CD4-positive, alpha-beta T cell treated with Interleukin-12 subunit alpha and Interleukin-12 subunit beta, for 1 hour (primary cell): ENCODE data around the gene RAPGEFL1.
"Not testable (repeated sequence)": the region's sequence is repeated elsewhere in the genome, so short reads cannot be mapped to it uniquely, and the experiment has no call there.

Source experiments
- DNase-seq: peaks from one replicate; pipeline ENCODE4 v3.0.0-alpha.2; 2020

The RAPGEFL1 gene

GRCh38 chr17:40174514-40174913 lies 2.8 kb upstream of the RAPGEFL1 start:
- DNase-seq, result no peak

- DNase-seq, result no peak
Measured at GRCh38 chr17:40175928-40176753, 1.1 kb upstream of the RAPGEFL1 start.

- DNase-seq, result no peak
Measured at GRCh38 chr17:40176754-40177110, 538 bp upstream of the RAPGEFL1 start.

- no peak for DNase-seq
Measured at GRCh38 chr17:40178021-40178601, 841 bp downstream of the RAPGEFL1 start.

DNA sequence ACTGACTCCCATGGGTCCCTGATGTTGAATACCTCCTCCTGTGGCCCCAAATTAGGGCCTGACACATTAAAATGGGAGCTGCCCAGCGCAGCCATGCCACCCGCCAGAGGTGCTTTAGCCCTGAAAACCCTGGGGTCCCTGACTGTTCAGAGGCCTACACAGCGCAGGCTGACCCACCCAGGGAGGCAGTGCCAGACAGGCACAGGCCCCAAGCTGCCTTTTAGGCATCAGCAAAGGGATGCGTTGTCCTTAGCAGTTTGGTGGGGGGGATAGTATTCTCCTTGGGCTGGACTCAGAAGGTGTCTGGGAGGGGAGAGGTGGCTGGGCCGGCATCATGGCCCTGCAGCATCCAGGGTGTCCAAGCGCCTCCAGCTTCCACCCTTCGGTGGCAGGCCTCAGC lies 1.4 kb downstream of the RAPGEFL1 start:
- DNase-seq, result no peak

DNA sequence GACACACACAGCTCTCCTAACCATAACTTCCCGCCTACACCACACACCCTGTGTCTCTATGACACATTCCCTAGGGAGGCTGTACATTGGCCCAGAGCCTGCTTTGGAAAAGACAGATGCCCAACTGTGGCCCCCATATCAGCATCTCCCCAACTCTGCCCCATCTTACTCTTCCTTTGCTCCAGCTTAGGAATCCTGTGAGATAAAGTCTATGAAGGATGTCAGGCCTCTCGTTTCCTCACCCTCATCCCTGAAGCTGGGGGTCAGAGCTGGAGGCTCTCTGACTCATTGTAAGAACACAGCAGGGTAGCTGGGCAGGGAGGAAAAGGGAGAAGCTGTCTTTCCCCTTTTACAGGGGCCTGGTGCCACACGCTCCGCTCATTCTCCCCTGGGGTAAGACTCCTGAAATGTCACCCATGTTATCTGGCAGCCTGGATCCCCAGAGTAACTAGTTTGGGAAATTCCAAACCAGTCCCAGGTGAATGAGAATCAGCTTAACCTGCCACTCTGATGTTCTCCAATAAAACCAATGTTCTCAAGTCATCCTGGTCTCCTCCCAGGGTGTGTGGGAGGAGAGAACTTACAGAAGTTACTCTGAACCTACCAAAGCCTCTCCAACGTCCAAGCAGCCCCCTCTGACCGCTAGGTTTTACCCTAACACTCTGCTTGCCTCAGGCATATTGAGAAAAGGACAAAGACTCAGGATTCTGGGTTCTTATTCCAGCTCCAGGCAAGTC lies 2.8 kb downstream of the RAPGEFL1 start:
- DNase-seq, result no peak

GRCh38 chr17:40180694-40181093 lies 3.4 kb downstream of the RAPGEFL1 start:
- no peak for DNase-seq

GRCh38 chr17:40181205-40181604 lies 3.9 kb downstream of the RAPGEFL1 start:
- DNase-seq, result no peak

GRCh38 chr17:40182606-40183005 lies 5.3 kb downstream of the RAPGEFL1 start:
- DNase-seq, result no peak

DNA sequence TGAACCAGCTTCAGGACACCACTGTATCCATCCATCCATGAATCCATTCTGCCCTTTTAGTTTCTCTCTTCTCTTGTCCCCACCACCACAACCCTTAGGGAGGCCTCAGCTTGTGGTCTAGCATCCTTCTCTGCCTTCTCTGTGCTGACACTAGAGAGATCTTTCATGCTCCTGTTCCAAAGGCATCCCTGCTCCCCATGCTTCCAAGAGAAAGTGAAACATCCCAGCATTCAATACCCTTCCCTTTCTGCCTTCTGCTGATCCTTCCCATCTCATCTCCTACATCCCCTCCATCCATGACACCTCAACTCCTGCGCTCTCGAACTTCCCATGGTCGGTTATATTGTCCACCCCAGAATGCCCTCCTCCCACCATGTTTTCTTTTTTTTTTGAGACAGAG lies 10.0 kb downstream of the RAPGEFL1 start:
- no peak for DNase-seq

GRCh38 chr17:40188694-40189093 lies 11.4 kb downstream of the RAPGEFL1 start:
- no peak for DNase-seq

GRCh38 chr17:40190197-40191021 lies 13.1 kb downstream of the RAPGEFL1 start:
- DNase-seq, result peak; percentile 16

DNA sequence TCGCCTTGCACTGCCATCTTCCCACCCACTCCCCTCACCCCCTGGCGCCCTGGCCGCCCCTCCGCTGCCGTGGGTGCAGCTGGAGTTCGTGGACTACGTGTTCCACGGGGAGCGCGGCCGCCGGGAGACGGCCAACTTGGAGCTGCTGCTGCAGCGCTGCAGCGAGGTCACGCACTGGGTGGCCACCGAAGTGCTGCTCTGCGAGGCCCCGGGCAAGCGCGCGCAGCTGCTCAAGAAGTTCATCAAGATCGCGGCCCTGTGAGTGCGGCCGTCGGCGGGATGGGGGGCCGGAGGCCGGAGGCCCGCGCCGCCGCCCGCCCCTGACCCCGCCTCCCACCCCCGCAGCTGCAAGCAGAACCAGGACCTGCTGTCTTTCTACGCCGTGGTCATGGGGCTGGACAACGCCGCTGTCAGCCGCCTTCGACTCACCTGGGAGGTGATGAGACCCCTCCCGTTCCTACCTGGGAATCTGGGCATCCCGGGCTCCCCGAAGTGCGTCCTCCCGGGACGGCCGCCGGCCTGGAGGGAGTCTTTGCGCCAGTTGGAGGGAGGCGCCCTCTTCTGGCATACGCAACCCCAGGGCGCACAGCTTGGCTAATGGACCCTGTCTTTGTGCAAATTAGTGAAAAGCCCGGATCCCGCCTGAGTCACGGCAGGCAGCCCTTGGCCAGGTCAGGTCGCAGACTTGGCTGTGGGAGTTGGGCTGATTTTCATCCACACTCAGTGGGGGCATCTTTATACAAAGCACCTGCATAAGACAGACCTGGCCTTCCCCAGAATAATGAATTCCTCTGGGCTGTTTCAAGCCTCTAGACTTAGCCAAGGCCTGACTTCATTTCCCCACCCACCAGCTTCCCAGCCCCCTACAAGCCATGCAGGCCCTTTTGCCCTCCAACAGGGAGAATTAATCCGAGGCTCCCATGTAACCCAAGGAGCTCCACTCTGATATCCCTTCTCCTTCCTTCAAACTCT lies 14.3 kb downstream of the RAPGEFL1 start:
- DNase-seq, result peak; percentile 71

DNA sequence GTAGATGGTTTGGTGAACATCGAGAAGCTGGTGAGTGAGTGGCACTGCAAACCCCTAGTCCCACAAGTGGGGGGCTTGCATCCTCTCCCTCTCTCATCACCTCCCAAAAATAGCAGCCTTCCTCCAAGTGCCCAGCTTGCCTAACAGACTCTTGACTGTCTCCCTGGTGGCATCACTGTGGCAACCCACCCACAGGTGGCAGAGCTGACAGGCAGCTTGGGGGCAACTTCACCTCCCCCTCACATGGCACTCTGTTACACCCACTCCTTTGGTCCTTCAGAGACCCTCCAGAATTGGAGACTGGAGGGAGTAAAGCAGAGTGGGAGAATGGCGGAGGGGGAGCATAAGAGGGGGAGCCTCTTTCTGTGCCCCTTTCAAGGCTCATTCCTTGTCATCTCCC lies 15.7 kb downstream of the RAPGEFL1 start:
- DNase-seq, result no peak

GRCh38 chr17:40194821-40195220 lies 17.6 kb downstream of the RAPGEFL1 start:
- DNase-seq, result no peak

- no peak for DNase-seq
Measured at GRCh38 chr17:40197550-40197949, 20.3 kb downstream of the RAPGEFL1 start.

GRCh38 chr17:40197965-40198456 lies 20.7 kb downstream of the RAPGEFL1 start:
- DNase-seq, result peak; percentile 39

- DNase-seq, result no peak
Measured at GRCh38 chr17:40198576-40198975, 21.3 kb downstream of the RAPGEFL1 start.

DNA sequence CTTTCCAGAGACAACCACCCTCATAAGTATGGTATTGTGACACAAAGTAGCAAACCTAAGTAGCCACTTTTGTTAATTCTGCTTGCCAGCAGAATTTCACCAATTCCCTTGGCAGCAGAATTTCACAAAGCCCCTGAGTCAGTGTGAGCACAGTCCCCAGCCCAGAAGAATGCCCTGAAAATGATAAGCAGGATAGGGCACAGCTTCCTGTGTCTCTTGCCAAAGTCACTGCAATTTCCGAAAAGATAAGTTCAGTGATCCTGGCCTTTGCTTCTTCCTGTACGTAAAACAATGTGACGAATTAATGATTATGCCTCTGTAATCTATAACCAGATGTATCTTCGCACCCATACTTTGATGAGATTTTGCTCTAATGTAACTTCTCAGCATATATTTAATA lies 25.9 kb downstream of the RAPGEFL1 start:
- DNase-seq, result no peak

DNA sequence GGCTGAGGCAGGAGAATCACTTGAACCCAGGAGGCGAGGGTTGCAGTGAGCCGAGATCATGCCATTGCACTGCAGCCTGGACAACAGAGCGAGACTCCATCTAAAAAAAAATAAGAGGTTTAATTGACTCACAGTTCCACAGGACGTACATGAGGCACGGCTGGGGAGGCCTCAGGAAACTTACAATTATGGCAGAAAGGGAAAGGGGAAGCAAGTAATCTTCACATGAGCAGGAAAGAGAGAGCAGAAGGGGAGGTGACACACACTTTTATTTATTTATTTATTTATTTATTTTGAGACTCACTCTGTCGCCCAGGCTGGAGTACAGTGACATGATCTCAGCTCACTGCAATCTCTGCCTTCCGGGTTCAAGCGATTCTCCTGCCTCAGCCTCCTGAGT lies 28.9 kb downstream of the RAPGEFL1 start:
- DNase-seq, result not testable (repeated sequence)

GRCh38 chr17:40209404-40210093 lies 32.3 kb downstream of the RAPGEFL1 start:
- no peak for DNase-seq
